ENCODE results near the gene RFTN1.

RFTN1 gene

GRCh38 chr3:16392065-16392464, 121.4 kb downstream of the RFTN1 start:
- Histone ChIP-seq H3K9ac (ENCODE audit: low read length) (no peak overlapping the region), H3K9me3 (ENCODE audit: low read length) (no peaks in the 10 kb centered on the region), H3K4me3 (ENCODE audit: low read depth in 1 of 2, low read length in 2 of 2) (no peak overlapping the region), H3K4me1 (ENCODE audit: insufficient read depth, low read length) (peaks cover 11% of the 10 kb centered on the region), H3K27ac (ENCODE audit: low read depth, low read length) (no peak overlapping the region), H3K27me3 (ENCODE audit: control insufficient read depth in 1 of 2, insufficient read depth in 2 of 2, low read length in 2 of 2) (no peaks in the 10 kb centered on the region), H3K36me3 (ENCODE audit: insufficient read depth, low read length) (no peaks in the 10 kb centered on the region)

DNA sequence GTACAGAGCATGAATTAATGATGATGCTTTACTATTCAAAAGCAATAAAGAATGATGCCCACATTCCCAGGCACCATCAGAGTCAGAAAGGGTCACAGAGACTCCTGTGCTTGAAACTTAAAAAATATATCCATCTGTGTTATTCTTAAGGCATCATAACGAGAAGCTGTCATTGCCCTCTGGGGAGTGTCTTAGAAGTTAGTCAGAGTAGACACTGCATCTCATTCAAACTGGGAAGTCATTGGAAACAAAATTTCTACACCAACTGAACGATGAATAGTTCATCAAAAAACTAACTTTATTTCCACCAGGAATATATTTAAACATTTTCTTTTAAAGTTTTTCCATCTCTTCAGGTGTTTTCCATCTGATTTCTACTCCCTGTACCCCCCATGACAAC, 122.9 kb downstream of the RFTN1 start:
- H3K9me3 ChIP-seq (ENCODE audit: low read length): no peaks in the 10 kb centered on the region
- H3K36me3 ChIP-seq (ENCODE audit: insufficient read depth, low read length): no peaks in the 10 kb centered on the region
- no peaks in the 10 kb centered on the region for H3K27me3 ChIP-seq (ENCODE audit: control insufficient read depth in 1 of 2, insufficient read depth in 2 of 2, low read length in 2 of 2)
- no peak overlapping the region for H3K9ac ChIP-seq (ENCODE audit: low read length)
- H3K4me1 ChIP-seq (ENCODE audit: insufficient read depth, low read length): peaks cover 11% of the 10 kb centered on the region
- H3K4me3 ChIP-seq (ENCODE audit: low read depth in 1 of 2, low read length in 2 of 2): no peak overlapping the region
- no peak overlapping the region for H3K27ac ChIP-seq (ENCODE audit: low read depth, low read length)

GRCh38 chr3:16388850-16389441, 124.6 kb downstream of the RFTN1 start:
- H3K9ac ChIP-seq (ENCODE audit: low read length): no peak overlapping the region
- peaks cover 11% of the 10 kb centered on the region for H3K4me1 ChIP-seq (ENCODE audit: insufficient read depth, low read length)
- no peaks in the 10 kb centered on the region for H3K27me3 ChIP-seq (ENCODE audit: control insufficient read depth in 1 of 2, insufficient read depth in 2 of 2, low read length in 2 of 2)
- no peaks in the 10 kb centered on the region for H3K36me3 ChIP-seq (ENCODE audit: insufficient read depth, low read length)
- H3K27ac ChIP-seq (ENCODE audit: low read depth, low read length): no peak overlapping the region
- no peak overlapping the region for H3K4me3 ChIP-seq (ENCODE audit: low read depth in 1 of 2, low read length in 2 of 2)
- no peaks in the 10 kb centered on the region for H3K9me3 ChIP-seq (ENCODE audit: low read length)

GRCh38 chr3:16386561-16386960, 126.9 kb downstream of the RFTN1 start:
- Histone ChIP-seq H3K27ac (ENCODE audit: low read depth, low read length) (no peak overlapping the region), H3K27me3 (ENCODE audit: control insufficient read depth in 1 of 2, insufficient read depth in 2 of 2, low read length in 2 of 2) (no peaks in the 10 kb centered on the region), H3K4me1 (ENCODE audit: insufficient read depth, low read length) (peaks cover 6% of the 10 kb centered on the region), H3K9ac (ENCODE audit: low read length) (no peak overlapping the region), H3K36me3 (ENCODE audit: insufficient read depth, low read length) (no peaks in the 10 kb centered on the region), H3K4me3 (ENCODE audit: low read depth in 1 of 2, low read length in 2 of 2) (no peak overlapping the region), H3K9me3 (ENCODE audit: low read length) (no peaks in the 10 kb centered on the region)

- Histone ChIP-seq H3K4me3 (ENCODE audit: low read depth in 1 of 2, low read length in 2 of 2) (no peak overlapping the region), H3K4me1 (ENCODE audit: insufficient read depth, low read length) (peaks cover 6% of the 10 kb centered on the region), H3K9ac (ENCODE audit: low read length) (no peak overlapping the region), H3K27me3 (ENCODE audit: control insufficient read depth in 1 of 2, insufficient read depth in 2 of 2, low read length in 2 of 2) (no peaks in the 10 kb centered on the region), H3K9me3 (ENCODE audit: low read length) (no peaks in the 10 kb centered on the region), H3K36me3 (ENCODE audit: insufficient read depth, low read length) (no peaks in the 10 kb centered on the region), H3K27ac (ENCODE audit: low read depth, low read length) (no peak overlapping the region)
These were observed 128.3 kb downstream of the RFTN1 start for GRCh38 chr3:16385151-16385550.

DNA sequence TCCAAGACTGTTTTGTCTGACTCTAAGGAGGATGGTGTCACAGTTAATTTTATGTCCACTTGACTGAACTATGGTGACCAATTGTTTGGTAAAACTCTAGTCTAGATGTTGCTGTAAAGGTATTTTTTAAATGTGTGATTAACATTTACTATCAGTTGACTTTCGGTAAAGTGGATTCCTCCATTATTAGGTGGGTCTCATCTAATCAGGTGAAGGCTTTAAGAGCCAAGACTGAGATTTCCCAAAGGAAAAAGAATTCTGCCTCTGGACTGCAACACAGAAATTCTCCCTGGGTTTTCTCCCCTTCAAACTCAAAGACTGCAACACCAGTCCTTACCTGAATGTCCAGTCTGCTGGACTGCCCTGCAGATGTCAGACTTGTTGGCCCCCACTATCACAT, 129.6 kb downstream of the RFTN1 start:
- Histone ChIP-seq H3K27me3 (ENCODE audit: control insufficient read depth in 1 of 2, insufficient read depth in 2 of 2, low read length in 2 of 2) (no peaks in the 10 kb centered on the region), H3K36me3 (ENCODE audit: insufficient read depth, low read length) (no peaks in the 10 kb centered on the region), H3K9ac (ENCODE audit: low read length) (no peak overlapping the region), H3K27ac (ENCODE audit: low read depth, low read length) (no peak overlapping the region), H3K4me3 (ENCODE audit: low read depth in 1 of 2, low read length in 2 of 2) (no peak overlapping the region), H3K9me3 (ENCODE audit: low read length) (no peaks in the 10 kb centered on the region), H3K4me1 (ENCODE audit: insufficient read depth, low read length) (peaks cover 3% of the 10 kb centered on the region)

DNA sequence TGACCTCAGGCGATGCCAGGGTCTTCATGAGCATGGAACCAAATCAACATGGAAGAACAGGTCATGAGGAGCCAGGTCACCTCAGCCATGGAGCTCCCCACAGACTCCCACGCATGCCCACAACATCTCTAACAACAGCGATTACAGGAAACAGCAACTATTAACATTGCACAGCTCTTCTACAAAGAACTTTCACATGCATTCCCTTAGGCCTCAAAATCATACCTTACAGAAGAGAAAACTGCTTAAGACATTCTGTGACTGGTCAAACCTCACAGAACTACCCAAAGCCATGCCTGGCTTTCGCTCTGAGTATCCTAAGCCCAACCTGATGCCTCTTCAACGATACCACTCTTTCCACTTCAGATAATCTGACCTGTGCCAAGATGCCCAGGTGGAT, 130.7 kb downstream of the RFTN1 start:
- Histone ChIP-seq H3K4me1 (ENCODE audit: insufficient read depth, low read length) (no peaks in the 10 kb centered on the region), H3K4me3 (ENCODE audit: low read depth in 1 of 2, low read length in 2 of 2) (no peak overlapping the region), H3K36me3 (ENCODE audit: insufficient read depth, low read length) (no peaks in the 10 kb centered on the region), H3K27me3 (ENCODE audit: control insufficient read depth in 1 of 2, insufficient read depth in 2 of 2, low read length in 2 of 2) (no peaks in the 10 kb centered on the region), H3K27ac (ENCODE audit: low read depth, low read length) (no peak overlapping the region), H3K9me3 (ENCODE audit: low read length) (no peaks in the 10 kb centered on the region), H3K9ac (ENCODE audit: low read length) (no peak overlapping the region)

- Histone ChIP-seq H3K4me3 (ENCODE audit: low read depth in 1 of 2, low read length in 2 of 2) (no peak overlapping the region), H3K36me3 (ENCODE audit: insufficient read depth, low read length) (no peaks in the 10 kb centered on the region)
These were observed 132.1 kb downstream of the RFTN1 start for GRCh38 chr3:16381426-16381825.

GRCh38 chr3:16380421-16380820, 133.1 kb downstream of the RFTN1 start:
- H3K27ac ChIP-seq (ENCODE audit: low read depth, low read length): no peak overlapping the region
- H3K4me3 ChIP-seq (ENCODE audit: low read depth in 1 of 2, low read length in 2 of 2): no peak overlapping the region
- no peak overlapping the region for H3K9ac ChIP-seq (ENCODE audit: low read length)
- no peaks in the 10 kb centered on the region for H3K36me3 ChIP-seq (ENCODE audit: insufficient read depth, low read length)
- no peaks in the 10 kb centered on the region for H3K9me3 ChIP-seq (ENCODE audit: low read length)
- no peaks in the 10 kb centered on the region for H3K4me1 ChIP-seq (ENCODE audit: insufficient read depth, low read length)
- no peaks in the 10 kb centered on the region for H3K27me3 ChIP-seq (ENCODE audit: control insufficient read depth in 1 of 2, insufficient read depth in 2 of 2, low read length in 2 of 2)

More at GRCh38 chr3:16381426-16381825, 132.1 kb downstream of the RFTN1 start:
- no peaks in the 10 kb centered on the region for H3K9me3 ChIP-seq (ENCODE audit: low read length)
- H3K4me1 ChIP-seq (ENCODE audit: insufficient read depth, low read length): no peaks in the 10 kb centered on the region
- no peak overlapping the region for H3K27ac ChIP-seq (ENCODE audit: low read depth, low read length)
- H3K27me3 ChIP-seq (ENCODE audit: control insufficient read depth in 1 of 2, insufficient read depth in 2 of 2, low read length in 2 of 2): no peaks in the 10 kb centered on the region
- H3K9ac ChIP-seq (ENCODE audit: low read length): no peak overlapping the region

DNA sequence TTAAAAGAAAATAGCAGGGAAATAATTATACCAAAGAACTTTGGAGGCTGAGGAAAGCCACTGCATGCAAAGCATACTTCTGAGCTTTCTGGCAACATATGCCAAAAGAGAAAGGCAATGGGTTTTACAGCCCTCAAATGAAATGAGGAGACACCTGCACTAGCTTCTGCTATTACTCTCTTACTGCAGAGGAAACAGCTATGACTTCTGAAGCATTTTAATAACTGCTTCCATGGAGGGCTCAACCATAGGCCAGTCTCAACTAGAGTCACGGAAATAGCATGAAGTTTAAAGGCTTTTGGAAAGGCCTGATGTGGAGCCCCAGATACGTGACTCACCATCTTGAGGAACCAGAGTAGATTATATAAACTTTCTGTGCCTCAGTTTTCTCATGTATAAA, 133.7 kb downstream of the RFTN1 start:
- H3K27me3 ChIP-seq (ENCODE audit: control insufficient read depth in 1 of 2, insufficient read depth in 2 of 2, low read length in 2 of 2): no peaks in the 10 kb centered on the region
- no peaks in the 10 kb centered on the region for H3K4me1 ChIP-seq (ENCODE audit: insufficient read depth, low read length)
- H3K4me3 ChIP-seq (ENCODE audit: low read depth in 1 of 2, low read length in 2 of 2): no peak overlapping the region
- H3K9me3 ChIP-seq (ENCODE audit: low read length): no peaks in the 10 kb centered on the region
- H3K27ac ChIP-seq (ENCODE audit: low read depth, low read length): no peak overlapping the region
- H3K9ac ChIP-seq (ENCODE audit: low read length): no peak overlapping the region
- no peaks in the 10 kb centered on the region for H3K36me3 ChIP-seq (ENCODE audit: insufficient read depth, low read length)

- H3K9ac ChIP-seq (ENCODE audit: low read length): no peak overlapping the region
- no peaks in the 10 kb centered on the region for H3K4me1 ChIP-seq (ENCODE audit: insufficient read depth, low read length)
- H3K27ac ChIP-seq (ENCODE audit: low read depth, low read length): no peak overlapping the region
These were observed 134.6 kb downstream of the RFTN1 start for GRCh38 chr3:16378920-16379319.

GRCh38 chr3:16378415-16378814, 135.1 kb downstream of the RFTN1 start:
- Histone ChIP-seq H3K36me3 (ENCODE audit: insufficient read depth, low read length) (no peaks in the 10 kb centered on the region), H3K4me1 (ENCODE audit: insufficient read depth, low read length) (no peaks in the 10 kb centered on the region), H3K27me3 (ENCODE audit: control insufficient read depth in 1 of 2, insufficient read depth in 2 of 2, low read length in 2 of 2) (no peaks in the 10 kb centered on the region), H3K9me3 (ENCODE audit: low read length) (no peaks in the 10 kb centered on the region), H3K27ac (ENCODE audit: low read depth, low read length) (no peak overlapping the region), H3K9ac (ENCODE audit: low read length) (no peak overlapping the region), H3K4me3 (ENCODE audit: low read depth in 1 of 2, low read length in 2 of 2) (no peak overlapping the region)

More at GRCh38 chr3:16378920-16379319, 134.6 kb downstream of the RFTN1 start:
- H3K36me3 ChIP-seq (ENCODE audit: insufficient read depth, low read length): no peaks in the 10 kb centered on the region
- H3K9me3 ChIP-seq (ENCODE audit: low read length): no peaks in the 10 kb centered on the region
- H3K4me3 ChIP-seq (ENCODE audit: low read depth in 1 of 2, low read length in 2 of 2): no peak overlapping the region
- no peaks in the 10 kb centered on the region for H3K27me3 ChIP-seq (ENCODE audit: control insufficient read depth in 1 of 2, insufficient read depth in 2 of 2, low read length in 2 of 2)

Data from muscle layer of colon (tissue), 2 donors.